Measurements from ENCODE around the gene GUF1. TPM values are rescaled to one million over a fixed set of nuclear protein-coding genes. Genes with fewer than 3 reads are reported as not detected.

Gene GUF1
- total RNA-seq, 4 donors from 2014 or later = 11.4 to 15.7 (median 14.5) TPM

DNA sequence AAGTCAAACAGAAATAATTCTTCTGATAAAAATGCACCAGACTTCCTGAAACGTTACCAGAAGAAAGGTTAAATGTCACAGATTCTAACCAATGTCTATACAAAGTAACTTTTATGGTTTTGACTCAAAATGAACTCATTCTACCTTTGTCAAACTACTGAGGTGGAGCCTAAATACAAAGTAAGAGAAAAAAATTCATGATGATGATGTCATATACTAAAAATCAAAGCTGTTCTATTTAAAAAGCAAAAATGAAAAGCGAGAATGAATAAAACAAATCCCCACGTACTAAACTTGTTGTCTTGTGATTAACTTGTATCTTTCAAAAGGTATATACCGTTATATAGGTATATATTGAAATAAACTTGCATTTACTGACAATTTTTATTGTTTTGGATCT is 26.5 kb downstream of the GUF1 start:
- DNase-seq (ENCODE audit: extremely low spot score) = no peak
- TF ChIP-seq POLR2A (IDR thresholded peaks at IDR 0.05; ENCODE audit: low read depth) (no peak), EP300 (IDR thresholded peaks at IDR 0.05) (no peak), POLR2AphosphoS5 (IDR thresholded peaks at IDR 0.05) (no peak)
- TF ChIP-seq, protein P1, sequence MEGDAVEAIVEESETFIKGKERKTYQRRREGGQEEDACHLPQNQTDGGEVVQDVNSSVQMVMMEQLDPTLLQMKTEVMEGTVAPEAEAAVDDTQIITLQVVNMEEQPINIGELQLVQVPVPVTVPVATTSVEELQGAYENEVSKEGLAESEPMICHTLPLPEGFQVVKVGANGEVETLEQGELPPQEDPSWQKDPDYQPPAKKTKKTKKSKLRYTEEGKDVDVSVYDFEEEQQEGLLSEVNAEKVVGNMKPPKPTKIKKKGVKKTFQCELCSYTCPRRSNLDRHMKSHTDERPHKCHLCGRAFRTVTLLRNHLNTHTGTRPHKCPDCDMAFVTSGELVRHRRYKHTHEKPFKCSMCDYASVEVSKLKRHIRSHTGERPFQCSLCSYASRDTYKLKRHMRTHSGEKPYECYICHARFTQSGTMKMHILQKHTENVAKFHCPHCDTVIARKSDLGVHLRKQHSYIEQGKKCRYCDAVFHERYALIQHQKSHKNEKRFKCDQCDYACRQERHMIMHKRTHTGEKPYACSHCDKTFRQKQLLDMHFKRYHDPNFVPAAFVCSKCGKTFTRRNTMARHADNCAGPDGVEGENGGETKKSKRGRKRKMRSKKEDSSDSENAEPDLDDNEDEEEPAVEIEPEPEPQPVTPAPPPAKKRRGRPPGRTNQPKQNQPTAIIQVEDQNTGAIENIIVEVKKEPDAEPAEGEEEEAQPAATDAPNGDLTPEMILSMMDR (IDR thresholded peaks at IDR 0.05) = no peak
- Histone ChIP-seq H3K4me3 (no peak overlapping the region), H3K4me1 (no peaks in the 10 kb centered on the region), H3K36me3 (peaks cover 21 to 69% (median 39%) of the 10 kb centered on the region in 4 donors), H3K9me3 (no peaks in the 10 kb centered on the region), H3K27ac (replicated peaks in 1 of 4) (no peak overlapping the region), H3K27me3 (no peaks in the 10 kb centered on the region)
- intact Hi-C loops (cut with DNase I) = no loop called here
- 87% methylated on average over 4 of the region's 4 CpGs for WGBS

DNA sequence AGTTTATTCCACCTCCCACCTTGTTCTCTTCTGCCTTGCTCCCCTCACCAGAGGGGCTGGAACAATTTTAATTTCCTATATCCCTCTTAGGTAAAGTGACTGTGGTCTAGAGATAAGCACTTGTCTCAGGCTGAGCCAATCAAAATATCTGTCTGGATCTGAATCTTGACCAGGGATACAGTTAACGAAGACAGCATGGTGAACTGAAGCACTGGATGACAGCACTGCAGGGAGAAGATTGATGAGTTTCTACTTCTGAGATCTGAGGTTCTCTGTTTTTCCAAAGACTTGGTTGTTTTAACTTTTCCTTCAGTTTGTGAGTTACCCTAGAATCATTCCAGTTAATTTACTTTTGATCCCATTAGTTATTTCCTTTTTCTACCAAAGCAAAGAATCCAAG is 34.9 kb downstream of the GUF1 start:
- peaks cover 0 to 15% (median 9%) of the 10 kb centered on the region in 4 donors for H3K4me1 ChIP-seq
- DNase-seq (ENCODE audit: extremely low spot score) = no peak
- no peaks in the 10 kb centered on the region for H3K9me3 ChIP-seq
- H3K27me3 ChIP-seq = no peaks in the 10 kb centered on the region
- no peak overlapping the region for H3K4me3 ChIP-seq
- H3K36me3 ChIP-seq = peaks cover 0 to 25% (median 8%) of the 10 kb centered on the region in 4 donors
- H3K27ac ChIP-seq (replicated peaks in 1 of 4) = no peak overlapping the region
- WGBS = 95% methylated on average over 1 of the region's 1 CpG
- intact Hi-C loops (cut with DNase I) = no loop called here
- no peak for TF ChIP-seq POLR2AphosphoS5 (IDR thresholded peaks at IDR 0.05)
- TF ChIP-seq POLR2A (IDR thresholded peaks at IDR 0.05; ENCODE audit: low read depth) = no peak
- TF ChIP-seq EP300 (IDR thresholded peaks at IDR 0.05) = no peak
- TF ChIP-seq, protein P1 (IDR thresholded peaks at IDR 0.05) = no peak

DNA sequence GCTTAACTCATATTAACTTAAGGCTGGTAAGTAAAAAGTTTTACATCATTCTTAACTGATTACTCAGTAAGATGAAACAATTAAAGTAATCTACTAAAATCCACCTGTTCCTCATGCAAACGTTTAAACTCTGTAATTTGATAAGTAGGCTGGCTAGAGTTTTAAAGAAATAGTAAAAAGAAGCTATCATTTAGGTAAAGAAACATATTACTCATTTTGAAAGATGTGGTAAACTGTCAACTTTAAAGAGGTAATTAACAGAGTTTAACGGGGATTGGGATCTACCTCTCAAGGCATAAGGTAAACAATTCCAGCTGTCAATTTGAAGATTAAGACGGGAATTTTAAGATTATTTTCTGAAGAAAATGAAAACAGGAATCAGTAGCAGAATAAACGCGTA is 38.4 kb downstream of the GUF1 start:
- TF ChIP-seq EP300 (IDR thresholded peaks at IDR 0.05) = no peak
- no peak for TF ChIP-seq POLR2A (IDR thresholded peaks at IDR 0.05; ENCODE audit: low read depth)
- TF ChIP-seq, protein P1 (IDR thresholded peaks at IDR 0.05) = no peak
- no peak for TF ChIP-seq POLR2AphosphoS5 (IDR thresholded peaks at IDR 0.05)
- 82% methylated on average over 5 of the region's 5 CpGs for WGBS
- no peak for DNase-seq (ENCODE audit: extremely low spot score)
- H3K36me3 ChIP-seq = peaks cover 0 to 22% (median 8%) of the 10 kb centered on the region in 4 donors
- no peaks in the 10 kb centered on the region for H3K27me3 ChIP-seq
- intact Hi-C loops (cut with DNase I) = no loop called here
- H3K27ac ChIP-seq (replicated peaks in 1 of 4) = no peak overlapping the region
- H3K4me1 ChIP-seq = peaks cover 5 to 27% (median 12%) of the 10 kb centered on the region in 4 donors
- no peaks in the 10 kb centered on the region for H3K9me3 ChIP-seq
- no peak overlapping the region for H3K4me3 ChIP-seq

DNA sequence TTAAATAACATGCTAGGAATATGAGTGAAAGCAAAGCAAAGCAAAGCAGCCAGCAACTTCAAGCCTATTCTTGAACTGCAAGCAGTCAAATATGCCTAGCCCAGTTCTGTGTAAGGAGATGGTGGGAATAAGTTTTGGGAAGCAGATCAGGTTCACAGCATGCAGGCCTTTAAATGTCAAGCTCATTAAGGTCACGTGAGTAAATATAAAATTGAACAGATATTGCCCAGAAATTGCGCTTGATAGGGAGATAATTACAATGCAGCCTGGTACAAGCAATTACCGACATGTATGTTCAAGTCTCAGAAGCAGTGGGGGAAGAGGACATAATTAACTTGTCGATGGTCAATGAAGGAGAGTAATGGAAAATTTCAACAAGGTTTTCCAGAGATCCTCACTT is 42.2 kb downstream of the GUF1 start:
- WGBS = 92% methylated on average over 4 of the region's 4 CpGs
- intact Hi-C loops (cut with DNase I) = no loop called here
- H3K27me3 ChIP-seq = no peaks in the 10 kb centered on the region
- H3K9me3 ChIP-seq = no peaks in the 10 kb centered on the region
- no peak overlapping the region for H3K4me3 ChIP-seq
- H3K27ac ChIP-seq (replicated peaks in 1 of 4) = no peak overlapping the region
- no peak for DNase-seq (ENCODE audit: extremely low spot score)
- TF ChIP-seq POLR2A (IDR thresholded peaks at IDR 0.05; ENCODE audit: low read depth) (no peak), POLR2AphosphoS5 (IDR thresholded peaks at IDR 0.05) (no peak), EP300 (IDR thresholded peaks at IDR 0.05) (no peak)
- TF ChIP-seq, protein P1 (IDR thresholded peaks at IDR 0.05) = no peak
- peaks cover 14 to 31% (median 28%) of the 10 kb centered on the region in 4 donors for H3K4me1 ChIP-seq
- no peaks in the 10 kb centered on the region for H3K36me3 ChIP-seq

DNA sequence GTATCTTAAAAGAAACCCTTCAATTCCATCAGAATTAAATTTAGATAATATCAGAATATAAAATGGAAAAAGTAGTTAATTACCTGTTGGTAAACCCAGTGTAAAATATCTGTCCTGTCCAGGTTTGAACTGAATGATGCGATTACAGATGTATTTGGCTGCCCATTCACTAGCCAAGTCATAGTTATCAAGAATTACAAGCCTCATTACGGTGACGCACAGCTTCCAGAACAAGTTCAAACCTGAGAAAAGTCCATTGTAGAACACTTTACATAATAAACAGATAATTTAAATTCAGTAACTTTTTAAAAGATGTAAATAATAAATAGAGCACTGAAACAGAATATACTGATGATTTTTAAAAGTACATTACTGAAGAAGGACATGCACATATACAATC is 43.8 kb downstream of the GUF1 start:
- no peak for TF ChIP-seq POLR2AphosphoS5 (IDR thresholded peaks at IDR 0.05)
- no peak for TF ChIP-seq EP300 (IDR thresholded peaks at IDR 0.05)
- TF ChIP-seq, protein P1 (IDR thresholded peaks at IDR 0.05) = no peak
- no peaks in the 10 kb centered on the region for H3K9me3 ChIP-seq
- intact Hi-C loops (cut with DNase I) = no loop called here
- DNase-seq (ENCODE audit: extremely low spot score) = no peak
- no peak overlapping the region for H3K27ac ChIP-seq (replicated peaks in 1 of 4)
- H3K4me3 ChIP-seq = no peak overlapping the region
- H3K27me3 ChIP-seq = no peaks in the 10 kb centered on the region
- H3K36me3 ChIP-seq = no peaks in the 10 kb centered on the region
- H3K4me1 ChIP-seq = peaks cover 15 to 36% (median 33%) of the 10 kb centered on the region in 4 donors
- WGBS = 99% methylated on average over 3 of the region's 3 CpGs

All from esophagus muscularis mucosa (tissue), 4 donors.